GM12878 (cell line): ENCODE measurements around the gene SGIP1. TPM values are rescaled to one million over a fixed set of nuclear protein-coding genes. Genes with fewer than 3 reads are reported as not detected.

Experiments
- ATF7 ChIP-seq: fragments of 450-650 bp; IDR thresholded peaks from 2 replicates; pipeline ENCODE4 v1.6.1; 2016; ENCODE audit warnings: low read depth, mild to moderate bottlenecking
- BRCA1 ChIP-seq: IDR thresholded peaks from 2 replicates; pipeline ENCODE4 v1.6.1; 2011; ENCODE audit warnings: low read depth, low read length, improper control_type of control experiment
- CBFB ChIP-seq: IDR thresholded peaks from 2 replicates; pipeline ENCODE4 v1.6.1; 2016; ENCODE audit warnings: antibody characterized with exemption, low read depth
- CBX5 ChIP-seq: sonication (generic); IDR thresholded peaks from 2 replicates; pipeline ENCODE4 v1.6.1; 2016; ENCODE audit warnings: low read depth, moderate library complexity, mild to moderate bottlenecking, inconsistent platforms
- CREM ChIP-seq: IDR thresholded peaks from 2 replicates; pipeline ENCODE4 v1.6.1; 2014; ENCODE audit warnings: antibody characterized with exemption, low read depth
- GATAD2B ChIP-seq: fragments of 450-650 bp; conservative IDR thresholded peaks from 2 replicates; pipeline ENCODE4 v1.6.1; 2017; ENCODE audit warnings: low read depth, mild to moderate bottlenecking, moderate library complexity
- JUND ChIP-seq: IDR thresholded peaks from 2 replicates; pipeline ENCODE4 v1.6.1; 2012; ENCODE audit warnings: low read depth, mild to moderate bottlenecking, low read length, improper control_type of control experiment, moderate library complexity
- NFYA ChIP-seq: IDR thresholded peaks from 2 replicates; pipeline ENCODE4 v1.6.1; 2011; ENCODE audit warnings: low read depth, mild to moderate bottlenecking, low read length, improper control_type of control experiment, borderline replicate concordance
- PAX8 ChIP-seq: fragments of 450-650 bp; IDR thresholded peaks from 2 replicates; pipeline ENCODE4 v1.6.1; 2017; ENCODE audit warnings: mild to moderate bottlenecking, moderate library complexity
- RAD21 ChIP-seq: IDR thresholded peaks from 2 replicates; pipeline ENCODE4 v1.6.1; 2011; ENCODE audit warnings: mild to moderate bottlenecking, low read depth, low read length, moderate library complexity; ENCODE audit not compliant: insufficient read depth
- SMAD1 ChIP-seq: fragments of 450-650 bp; IDR thresholded peaks from 2 replicates; pipeline ENCODE4 v1.6.1; 2018; ENCODE audit warnings: mild to moderate bottlenecking, low read depth; ENCODE audit not compliant: partially characterized antibody
- WRNIP1 ChIP-seq: IDR thresholded peaks from 2 replicates; pipeline ENCODE4 v1.6.1; 2011; ENCODE audit warnings: low read depth, low read length, improper control_type of control experiment, borderline replicate concordance
- ZNF24 ChIP-seq: fragments of 450-650 bp; IDR thresholded peaks from 2 replicates; pipeline ENCODE4 v1.6.1; 2017; ENCODE audit warnings: antibody characterized with exemption, mild to moderate bottlenecking
- ZZZ3 ChIP-seq: IDR thresholded peaks from 2 replicates; pipeline ENCODE4 v1.6.1; 2011; ENCODE audit warnings: low read depth; ENCODE audit not compliant: control insufficient read depth, insufficient read length
- polyA plus RNA-seq, 11 experiments: library from polyadenylated mRNA; depleted of rRNA in 4 of 11; unstranded in 6 of 11; stranded (reverse) in 5 of 11; fragments of >200 nt; fragmentation: Nextera tagmentation in 4 of 11; fragmentation: Illumina TruSeq in 1 of 11; extraction: Ambion mirVana in 4 of 11; extraction: Trizol in 1 of 11; gene quantifications; 1 replicate in 1 of 11; 2 replicates in 10 of 11; pipeline versions ENCODE4 v1.2.1 to v1.2.3, GENCODE V29; 2011 to 2016; ENCODE audit warnings: inconsistent platforms in 2 of 11, missing spikeins in 2 of 11, low read depth in 1 of 11
- total RNA-seq, 4 experiments: library from RNA; depleted of rRNA in 3 of 4; stranded (reverse); fragments of >200 nt in 3 of 4; fragmentation: Illumina TruSeq in 1 of 4; extraction: Trizol in 1 of 4; gene quantifications; 2 replicates each; pipeline versions ENCODE4 v1.2.1 to v1.2.3, GENCODE V29; 2013 to 2021
- TF ChIP-seq, protein P1 (sequence below): fragments of 150-350 bp; IDR thresholded peaks from 2 replicates; pipeline ENCODE4 v1.6.1; 2016; ENCODE audit warnings: low read depth, low read length
- TF ChIP-seq, protein P2 (sequence below): fragments of 450-650 bp; IDR thresholded peaks from 2 replicates; pipeline ENCODE4 v1.6.1; 2018; ENCODE audit warnings: borderline replicate concordance, mild to moderate bottlenecking; ENCODE audit not compliant: partially characterized antibody
- TF ChIP-seq, protein P3 (sequence below): fragments of 450-650 bp; conservative IDR thresholded peaks from 2 replicates; pipeline ENCODE4 v1.6.1; 2017; ENCODE audit warnings: mild to moderate bottlenecking, moderate library complexity
- TF ChIP-seq, protein P4 (sequence below): fragments of 450-650 bp; formaldehyde crosslinking; IDR thresholded peaks from 2 replicates; pipeline ENCODE4 v1.4.0; 2022; ENCODE audit warnings: mild to moderate bottlenecking, moderate library complexity

The SGIP1 gene
- total and polyA plus RNA-seq, 10 of the 15 experiments (the other 5 are each of a cell fraction or from before 2014, with no cell fraction given), result 0.15 TPM; not detected in 9

DNA sequence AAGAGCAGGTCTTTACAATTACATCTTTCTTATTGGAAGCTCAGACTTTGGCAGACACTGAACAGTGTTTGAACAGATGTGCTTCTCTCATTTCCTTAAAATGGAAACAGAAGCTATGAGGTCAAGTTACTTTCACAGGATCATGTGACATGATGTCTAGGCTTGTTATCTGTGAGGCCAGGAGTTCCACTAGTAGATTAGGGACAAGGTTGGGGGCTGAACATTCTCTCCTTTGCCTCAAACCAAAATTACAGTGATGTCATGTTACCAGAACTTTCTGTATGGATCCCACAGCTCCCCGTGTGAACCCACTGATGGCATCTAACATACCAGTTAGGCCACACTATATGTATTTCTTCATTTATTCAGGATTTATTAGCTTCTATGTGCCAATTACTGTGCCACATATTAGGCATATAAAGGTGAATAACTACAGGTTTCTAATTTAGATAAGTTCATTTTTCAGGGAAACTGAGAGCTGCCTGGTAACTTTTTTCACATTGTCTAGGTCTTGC is 224.3 kb downstream of the SGIP1 start (continued):
- TF ChIP-seq, protein P1, sequence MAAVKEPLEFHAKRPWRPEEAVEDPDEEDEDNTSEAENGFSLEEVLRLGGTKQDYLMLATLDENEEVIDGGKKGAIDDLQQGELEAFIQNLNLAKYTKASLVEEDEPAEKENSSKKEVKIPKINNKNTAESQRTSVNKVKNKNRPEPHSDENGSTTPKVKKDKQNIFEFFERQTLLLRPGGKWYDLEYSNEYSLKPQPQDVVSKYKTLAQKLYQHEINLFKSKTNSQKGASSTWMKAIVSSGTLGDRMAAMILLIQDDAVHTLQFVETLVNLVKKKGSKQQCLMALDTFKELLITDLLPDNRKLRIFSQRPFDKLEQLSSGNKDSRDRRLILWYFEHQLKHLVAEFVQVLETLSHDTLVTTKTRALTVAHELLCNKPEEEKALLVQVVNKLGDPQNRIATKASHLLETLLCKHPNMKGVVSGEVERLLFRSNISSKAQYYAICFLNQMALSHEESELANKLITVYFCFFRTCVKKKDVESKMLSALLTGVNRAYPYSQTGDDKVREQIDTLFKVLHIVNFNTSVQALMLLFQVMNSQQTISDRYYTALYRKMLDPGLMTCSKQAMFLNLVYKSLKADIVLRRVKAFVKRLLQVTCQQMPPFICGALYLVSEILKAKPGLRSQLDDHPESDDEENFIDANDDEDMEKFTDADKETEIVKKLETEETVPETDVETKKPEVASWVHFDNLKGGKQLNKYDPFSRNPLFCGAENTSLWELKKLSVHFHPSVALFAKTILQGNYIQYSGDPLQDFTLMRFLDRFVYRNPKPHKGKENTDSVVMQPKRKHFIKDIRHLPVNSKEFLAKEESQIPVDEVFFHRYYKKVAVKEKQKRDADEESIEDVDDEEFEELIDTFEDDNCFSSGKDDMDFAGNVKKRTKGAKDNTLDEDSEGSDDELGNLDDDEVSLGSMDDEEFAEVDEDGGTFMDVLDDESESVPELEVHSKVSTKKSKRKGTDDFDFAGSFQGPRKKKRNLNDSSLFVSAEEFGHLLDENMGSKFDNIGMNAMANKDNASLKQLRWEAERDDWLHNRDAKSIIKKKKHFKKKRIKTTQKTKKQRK, result no peak
- TF ChIP-seq PAX8 (no peak), CREM (no peak; the same call in 1 of the 2 replicates), JUND (no peak), ZZZ3 (no peak), SMAD1 (no peak), RAD21 (no peak), ZNF24 (no peak), BRCA1 (no peak), WRNIP1 (no peak), CBX5 (no peak), NFYA (no peak), CBFB (no peak), GATAD2B (no peak), ATF7 (peak; percentile 84)
- TF ChIP-seq, protein P2, sequence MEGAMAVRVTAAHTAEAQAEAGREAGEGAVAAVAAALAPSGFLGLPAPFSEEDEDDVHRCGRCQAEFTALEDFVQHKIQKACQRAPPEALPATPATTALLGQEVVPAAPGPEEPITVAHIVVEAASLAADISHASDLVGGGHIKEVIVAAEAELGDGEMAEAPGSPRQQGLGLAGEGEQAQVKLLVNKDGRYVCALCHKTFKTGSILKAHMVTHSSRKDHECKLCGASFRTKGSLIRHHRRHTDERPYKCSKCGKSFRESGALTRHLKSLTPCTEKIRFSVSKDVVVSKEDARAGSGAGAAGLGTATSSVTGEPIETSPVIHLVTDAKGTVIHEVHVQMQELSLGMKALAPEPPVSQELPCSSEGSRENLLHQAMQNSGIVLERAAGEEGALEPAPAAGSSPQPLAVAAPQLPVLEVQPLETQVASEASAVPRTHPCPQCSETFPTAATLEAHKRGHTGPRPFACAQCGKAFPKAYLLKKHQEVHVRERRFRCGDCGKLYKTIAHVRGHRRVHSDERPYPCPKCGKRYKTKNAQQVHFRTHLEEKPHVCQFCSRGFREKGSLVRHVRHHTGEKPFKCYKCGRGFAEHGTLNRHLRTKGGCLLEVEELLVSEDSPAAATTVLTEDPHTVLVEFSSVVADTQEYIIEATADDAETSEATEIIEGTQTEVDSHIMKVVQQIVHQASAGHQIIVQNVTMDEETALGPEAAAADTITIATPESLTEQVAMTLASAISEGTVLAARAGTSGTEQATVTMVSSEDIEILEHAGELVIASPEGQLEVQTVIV, result no peak
- TF ChIP-seq, protein P3, sequence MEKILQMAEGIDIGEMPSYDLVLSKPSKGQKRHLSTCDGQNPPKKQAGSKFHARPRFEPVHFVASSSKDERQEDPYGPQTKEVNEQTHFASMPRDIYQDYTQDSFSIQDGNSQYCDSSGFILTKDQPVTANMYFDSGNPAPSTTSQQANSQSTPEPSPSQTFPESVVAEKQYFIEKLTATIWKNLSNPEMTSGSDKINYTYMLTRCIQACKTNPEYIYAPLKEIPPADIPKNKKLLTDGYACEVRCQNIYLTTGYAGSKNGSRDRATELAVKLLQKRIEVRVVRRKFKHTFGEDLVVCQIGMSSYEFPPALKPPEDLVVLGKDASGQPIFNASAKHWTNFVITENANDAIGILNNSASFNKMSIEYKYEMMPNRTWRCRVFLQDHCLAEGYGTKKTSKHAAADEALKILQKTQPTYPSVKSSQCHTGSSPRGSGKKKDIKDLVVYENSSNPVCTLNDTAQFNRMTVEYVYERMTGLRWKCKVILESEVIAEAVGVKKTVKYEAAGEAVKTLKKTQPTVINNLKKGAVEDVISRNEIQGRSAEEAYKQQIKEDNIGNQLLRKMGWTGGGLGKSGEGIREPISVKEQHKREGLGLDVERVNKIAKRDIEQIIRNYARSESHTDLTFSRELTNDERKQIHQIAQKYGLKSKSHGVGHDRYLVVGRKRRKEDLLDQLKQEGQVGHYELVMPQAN, result no peak
- TF ChIP-seq, protein P4, sequence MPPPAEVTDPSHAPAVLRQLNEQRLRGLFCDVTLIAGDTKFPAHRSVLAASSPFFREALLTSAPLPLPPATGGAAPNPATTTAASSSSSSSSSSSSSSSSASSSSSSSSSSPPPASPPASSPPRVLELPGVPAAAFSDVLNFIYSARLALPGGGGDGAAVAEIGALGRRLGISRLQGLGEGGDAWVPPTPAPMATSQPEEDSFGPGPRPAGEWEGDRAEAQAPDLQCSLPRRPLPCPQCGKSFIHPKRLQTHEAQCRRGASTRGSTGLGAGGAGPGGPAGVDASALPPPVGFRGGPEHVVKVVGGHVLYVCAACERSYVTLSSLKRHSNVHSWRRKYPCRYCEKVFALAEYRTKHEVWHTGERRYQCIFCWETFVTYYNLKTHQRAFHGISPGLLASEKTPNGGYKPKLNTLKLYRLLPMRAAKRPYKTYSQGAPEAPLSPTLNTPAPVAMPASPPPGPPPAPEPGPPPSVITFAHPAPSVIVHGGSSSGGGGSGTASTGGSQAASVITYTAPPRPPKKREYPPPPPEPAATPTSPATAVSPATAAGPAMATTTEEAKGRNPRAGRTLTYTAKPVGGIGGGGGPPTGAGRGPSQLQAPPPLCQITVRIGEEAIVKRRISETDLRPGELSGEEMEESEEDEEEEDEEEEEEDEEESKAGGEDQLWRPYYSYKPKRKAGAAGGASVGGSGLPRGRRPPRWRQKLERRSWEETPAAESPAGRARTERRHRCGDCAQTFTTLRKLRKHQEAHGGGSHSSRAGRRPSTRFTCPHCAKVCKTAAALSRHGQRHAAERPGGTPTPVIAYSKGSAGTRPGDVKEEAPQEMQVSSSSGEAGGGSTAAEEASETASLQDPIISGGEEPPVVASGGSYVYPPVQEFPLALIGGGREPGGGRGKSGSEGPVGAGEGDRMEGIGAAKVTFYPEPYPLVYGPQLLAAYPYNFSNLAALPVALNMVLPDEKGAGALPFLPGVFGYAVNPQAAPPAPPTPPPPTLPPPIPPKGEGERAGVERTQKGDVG (CRISPR knock-in tag), result no peak
